Neuronal stem cell (in vitro differentiated cells): ENCODE data around the gene DPH7.

Experiments
- DNase-seq: peaks from one replicate; pipeline ENCODE4 v3.0.0-alpha.2; 2013; ENCODE audit warnings: low spot score
- H2AFZ ChIP-seq: one replicate; pipeline ENCODE4 v1.6.1; 2013; ENCODE audit warnings: mild to moderate bottlenecking, low read length, inconsistent platforms
- H2AK5ac ChIP-seq: 2 replicates; pipeline ENCODE4 v1.6.1; 2013; ENCODE audit warnings: low read depth, mild to moderate bottlenecking, inconsistent platforms, low read length, moderate library complexity, mixed read lengths
- H2BK120ac ChIP-seq: 2 replicates; pipeline ENCODE4 v1.6.1; 2013; ENCODE audit warnings: low read depth, mild to moderate bottlenecking, inconsistent platforms, low read length, moderate library complexity, mixed read lengths
- H2BK12ac ChIP-seq: one replicate; pipeline ENCODE4 v1.6.1; 2013; ENCODE audit warnings: low read length, inconsistent platforms
- H2BK15ac ChIP-seq: 2 replicates; pipeline ENCODE4 v1.6.1; 2013; ENCODE audit warnings: mild to moderate bottlenecking, low read length, inconsistent platforms, mixed read lengths
- H2BK5ac ChIP-seq: one replicate; pipeline ENCODE4 v1.6.1; 2013; ENCODE audit warnings: inconsistent platforms, mild to moderate bottlenecking, low read length, moderate library complexity
- H3K14ac ChIP-seq: one replicate; pipeline ENCODE4 v1.6.1; 2013; ENCODE audit warnings: low read length, inconsistent platforms
- H3K18ac ChIP-seq: 2 replicates; pipeline ENCODE4 v1.6.1; 2013; ENCODE audit warnings: low read length, inconsistent platforms
- H3K23ac ChIP-seq: 2 replicates; pipeline ENCODE4 v1.6.1; 2013; ENCODE audit warnings: low read depth, mild to moderate bottlenecking, mixed read lengths, low read length, inconsistent platforms; ENCODE audit not compliant: poor library complexity
- H3K27ac ChIP-seq: replicated peaks from 3 replicates; pipeline ENCODE4 v1.5.1; 2013; ENCODE audit warnings: low read length, inconsistent platforms
- H3K27me3 ChIP-seq, 3 experiments: 2 replicates each; pipeline ENCODE4 v1.6.1; 2013; ENCODE audit warnings: low read length in 3 of 3, mild to moderate bottlenecking in 2 of 3, inconsistent platforms in 1 of 3, low read depth in 1 of 3, mixed read lengths in 1 of 3, moderate library complexity in 1 of 3; ENCODE audit not compliant: control insufficient read depth in 3 of 3, insufficient read depth in 3 of 3
- H3K36me3 ChIP-seq, 2 donors: replicated peaks in 1 of 2; 2 replicates each; pipeline ENCODE4 v1.6.1; 2013; ENCODE audit warnings: low read length in 2 of 2; ENCODE audit not compliant: control insufficient read depth in 2 of 2, insufficient read depth in 2 of 2
- H3K4ac ChIP-seq: 2 replicates; pipeline ENCODE4 v1.6.1; 2013; ENCODE audit warnings: inconsistent platforms, mild to moderate bottlenecking, low read length, moderate library complexity
- H3K4me1 ChIP-seq, 2 donors: 1 replicate in 1 of 2; 2 replicates in 1 of 2; pipeline ENCODE4 v1.6.1; 2013; ENCODE audit warnings: low read length in 2 of 2, low read depth in 1 of 2; ENCODE audit not compliant: control insufficient read depth in 2 of 2, insufficient read depth in 1 of 2
- H3K4me2 ChIP-seq: one replicate; pipeline ENCODE4 v1.6.1; 2013; ENCODE audit warnings: mild to moderate bottlenecking, low read length, inconsistent platforms; ENCODE audit not compliant: insufficient read depth, poor library complexity, severe bottlenecking
- H3K4me3 ChIP-seq, 2 donors: 2 replicates each; pipeline ENCODE4 v1.5.1; 2013; ENCODE audit warnings: low read length in 2 of 2, mild to moderate bottlenecking in 2 of 2, inconsistent platforms in 1 of 2, moderate library complexity in 1 of 2
- H3K79me1 ChIP-seq: one replicate; pipeline ENCODE4 v1.6.1; 2013; ENCODE audit warnings: low read depth, mild to moderate bottlenecking, inconsistent platforms, low read length, moderate library complexity
- H3K9ac ChIP-seq: one replicate; pipeline ENCODE4 v1.6.1; 2013; ENCODE audit warnings: mild to moderate bottlenecking, low read depth, low read length, inconsistent platforms; ENCODE audit not compliant: poor library complexity
- H3K9me3 ChIP-seq, 2 donors: replicated peaks in 1 of 2; 2 replicates each; pipeline versions ENCODE3 to v1.6.1; 2013; ENCODE audit warnings: low read length in 2 of 2, mild to moderate bottlenecking in 2 of 2, inconsistent platforms in 1 of 2, low read depth in 1 of 2, mixed read lengths in 1 of 2, moderate library complexity in 1 of 2; ENCODE audit not compliant: control insufficient read depth in 2 of 2, insufficient read depth in 1 of 2
- H4K8ac ChIP-seq: one replicate; pipeline ENCODE4 v1.6.1; 2013; ENCODE audit warnings: low read depth, mild to moderate bottlenecking, inconsistent platforms, low read length, moderate library complexity
- H4K91ac ChIP-seq: one replicate; pipeline ENCODE4 v1.6.1; 2013; ENCODE audit warnings: low read length, low read depth, mild to moderate bottlenecking, inconsistent platforms; ENCODE audit not compliant: poor library complexity
- WGBS, 2 donors: extraction: QIAGEN DNeasy Blood & Tissue Kit; methylation state at CpG; one replicate each; pipeline ENCODE4 v1.1.7; 2013; ENCODE audit warnings: missing lambda C conversion rate in 2 of 2, mixed read lengths in 1 of 2; ENCODE audit not compliant: insufficient read length in 2 of 2, insufficient replicate concordance in 1 of 2; ENCODE audit errors: extremely low coverage in 2 of 2; 5-methylcytosine and 5-hydroxymethylcytosine counted together

The DPH7 gene

GRCh38 chr9:137605121-137606004 is 26.6 kb upstream of the DPH7 start, which contains the start of gene ARRDC1:
Gene ARRDC1, plus strand, starts transcription at chr9:137605686. Its CDS starts 32 bp downstream, at chr9:137605718.
- Histone ChIP-seq H3K9me3 (no peaks in the 10 kb centered on the region), H2AFZ (peak within 1 kb of the TSS; percentile 95), H3K4me1 (peaks cover 13 to 16% of the 10 kb centered on the region in 2 donors), H2BK12ac (peak within 1 kb of the TSS; percentile 41), H2BK5ac (peak within 1 kb of the TSS; percentile 53), H4K91ac (no peak within 1 kb of the TSS), H3K4ac (no peak within 1 kb of the TSS), H4K8ac (no peak within 1 kb of the TSS), H3K27me3 (peaks cover 0 to 8% (median 5%) of the 10 kb centered on the region in 3 experiments), H3K4me3 (peak within 1 kb of the TSS; percentile 85 to 90), H3K14ac (peak within 1 kb of the TSS; percentile 56), H3K9ac (peak within 1 kb of the TSS; percentile 93), H3K18ac (peak within 1 kb of the TSS; percentile 93), H3K23ac (peak within 1 kb of the TSS; percentile 100), H3K36me3 (no peaks in the 10 kb centered on the region), H3K79me1 (peaks cover 6% of the 10 kb centered on the region), H2BK120ac (no peak within 1 kb of the TSS), H3K4me2 (peak within 1 kb of the TSS; percentile 86), H2AK5ac (peak within 1 kb of the TSS; percentile 94), H2BK15ac (peak within 1 kb of the TSS; percentile 67), H3K27ac (peak within 1 kb of the TSS; percentile 78)
- peak; percentile 92 for DNase-seq
- no CpG with 5 or more reads among the region's 111 CpGs for WGBS, 2 donors

GRCh38 chr9:137604345-137605086 is 25.8 kb upstream of the DPH7 start:
- Histone ChIP-seq H3K9me3 (no peaks in the 10 kb centered on the region), H3K4ac (no peak overlapping the region), H4K8ac (no peak overlapping the region), H4K91ac (no peak overlapping the region), H3K79me1 (peaks cover 6% of the 10 kb centered on the region), H2BK15ac (peak overlapping the region; percentile 67), H3K18ac (no peak overlapping the region), H3K27me3 (peaks cover 0 to 8% (median 5%) of the 10 kb centered on the region in 3 experiments), H2BK12ac (no peak overlapping the region), H3K36me3 (no peaks in the 10 kb centered on the region), H3K27ac (no peak overlapping the region), H3K4me3 (peak overlapping the region; percentile 41 to 72), H3K14ac (no peak overlapping the region), H3K4me2 (peak overlapping the region; percentile 62), H2BK5ac (peak overlapping the region; percentile 90), H2AK5ac (peak overlapping the region; percentile 94), H3K9ac (peak overlapping the region; percentile 21), H3K4me1 (peaks cover 13 to 16% of the 10 kb centered on the region in 2 donors), H3K23ac (peak overlapping the region; percentile 95), H2BK120ac (no peak overlapping the region), H2AFZ (peak overlapping the region; percentile 83)
- DNase-seq, result no peak
- WGBS, 2 donors, result no CpG with 5 or more reads among the region's 49 CpGs

GRCh38 chr9:137603879-137604278 is 25.2 kb upstream of the DPH7 start:
- WGBS, 2 donors, result no CpG with 5 or more reads among the region's 13 CpGs
- H3K4me1 ChIP-seq, result peaks cover 13 to 16% of the 10 kb centered on the region in 2 donors
- no peak overlapping the region for H4K8ac ChIP-seq
- no peak overlapping the region for H2BK120ac ChIP-seq
- H2AK5ac ChIP-seq, result peak overlapping the region; percentile 94
- no peaks in the 10 kb centered on the region for H3K9me3 ChIP-seq
- no peak overlapping the region for H2BK12ac ChIP-seq
- H2BK5ac ChIP-seq, result peak overlapping the region; percentile 90
- no peak overlapping the region for H3K27ac ChIP-seq
- H3K4me2 ChIP-seq, result no peak overlapping the region
- H3K27me3 ChIP-seq, result peaks cover 0 to 8% (median 5%) of the 10 kb centered on the region in 3 experiments
- no peak overlapping the region for H3K14ac ChIP-seq
- peaks cover 6% of the 10 kb centered on the region for H3K79me1 ChIP-seq
- H3K36me3 ChIP-seq, result no peaks in the 10 kb centered on the region
- no peak overlapping the region for H4K91ac ChIP-seq
- no peak overlapping the region for H2AFZ ChIP-seq
- H3K4ac ChIP-seq, result no peak overlapping the region
- no peak overlapping the region for H3K4me3 ChIP-seq
- peak overlapping the region; percentile 95 for H3K23ac ChIP-seq
- peak overlapping the region; percentile 21 for H3K9ac ChIP-seq
- DNase-seq, result no peak
- H2BK15ac ChIP-seq, result peak overlapping the region; percentile 67
- no peak overlapping the region for H3K18ac ChIP-seq

GRCh38 chr9:137602661-137603060 is 23.9 kb upstream of the DPH7 start:
- DNase-seq, result no peak
- no peak overlapping the region for H4K8ac ChIP-seq
- H3K4me2 ChIP-seq, result no peak overlapping the region
- H3K9ac ChIP-seq, result no peak overlapping the region
- no CpG with 5 or more reads among the region's 3 CpGs for WGBS, 2 donors
- H2AFZ ChIP-seq, result no peak overlapping the region
- no peaks in the 10 kb centered on the region for H3K9me3 ChIP-seq
- no peaks in the 10 kb centered on the region for H3K36me3 ChIP-seq
- H2BK120ac ChIP-seq, result no peak overlapping the region
- no peak overlapping the region for H2BK12ac ChIP-seq
- H2BK5ac ChIP-seq, result no peak overlapping the region
- H2BK15ac ChIP-seq, result no peak overlapping the region
- H3K23ac ChIP-seq, result no peak overlapping the region
- no peak overlapping the region for H3K27ac ChIP-seq
- H3K27me3 ChIP-seq, result peaks cover 0 to 10% (median 5%) of the 10 kb centered on the region in 3 experiments
- no peak overlapping the region for H3K18ac ChIP-seq
- peaks cover 6% of the 10 kb centered on the region for H3K79me1 ChIP-seq
- no peak overlapping the region for H2AK5ac ChIP-seq
- H3K4ac ChIP-seq, result no peak overlapping the region
- H3K4me3 ChIP-seq, result no peak overlapping the region
- no peak overlapping the region for H4K91ac ChIP-seq
- H3K14ac ChIP-seq, result no peak overlapping the region
- H3K4me1 ChIP-seq, result peaks cover 13 to 16% of the 10 kb centered on the region in 2 donors
